Measurements from ENCODE around the gene GPANK1. TPM values are rescaled to one million over a fixed set of nuclear protein-coding genes. Genes with fewer than 3 reads are reported as not detected.

GPANK1 gene
- total and polyA plus RNA-seq, 9 of the 15 experiments (the other 6 are each of a cell fraction or from before 2014, with no cell fraction given) = 32.2 to 111 (median 46.3) TPM

DNA sequence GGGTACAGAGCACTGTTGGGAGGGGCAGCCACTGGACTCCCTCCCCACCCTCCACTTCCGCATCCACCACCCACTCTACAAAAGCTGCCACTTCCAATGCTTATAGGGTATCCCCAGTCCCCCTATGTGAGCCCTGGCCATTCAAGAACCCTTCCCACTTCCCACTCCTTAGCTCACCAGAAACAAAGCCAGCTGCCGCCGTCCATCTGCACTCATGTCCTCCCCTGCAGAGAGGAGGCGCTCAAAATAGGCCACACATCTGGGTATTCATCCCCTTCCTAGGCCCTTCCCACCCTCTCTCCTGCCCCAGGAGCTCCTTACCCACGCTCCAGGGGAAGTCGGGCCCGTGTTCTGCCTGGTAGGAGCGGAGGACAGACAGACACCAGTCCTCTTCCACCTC is 22.5 kb upstream of the GPANK1 start:
- Histone ChIP-seq H3K36me3 (ENCODE audit: control insufficient read depth, insufficient read depth, low read length) (peaks cover 69% of the 10 kb centered on the region), H3K4me3 (no peak overlapping the region), H3K4me1 (replicated peaks in 1 of 2; ENCODE audit: control insufficient read depth in 2 of 2, insufficient read depth in 2 of 2, low read length in 2 of 2) (peaks cover 62 to 69% of the 10 kb centered on the region in 2 experiments), H3K79me2 (ENCODE audit: control insufficient read depth, insufficient read depth, low read length) (no peaks in the 10 kb centered on the region; the same call in 2 of the 3 replicates), H3K27ac (ENCODE audit: extremely low read depth, low read depth, low read length) (no peak overlapping the region), H2AFZ (ENCODE audit: low read depth, low read length) (no peak overlapping the region), H3K27me3 (ENCODE audit: control insufficient read depth in 2 of 2, insufficient read depth in 2 of 2, low read length in 2 of 2) (no peaks in the 10 kb centered on the region), H3K9me3 (replicated peaks; ENCODE audit: control insufficient read depth, insufficient read depth, low read depth, low read length) (no peaks in the 10 kb centered on the region), H4K20me1 (replicated peaks; ENCODE audit: control insufficient read depth, insufficient read depth, low read length) (no peaks in the 10 kb centered on the region), H3K4me2 (ENCODE audit: insufficient read depth, low read length) (0 out of 2 replicates have a peak overlapping the region, but pooled peaks have one; percentile 33), H3K9me1 (ENCODE audit: control insufficient read depth, insufficient read depth, low read length) (no peaks in the 10 kb centered on the region), H3K9ac (ENCODE audit: insufficient read depth in 1 of 2, low read depth in 2 of 2, low read length in 2 of 2) (peak overlapping the region in 1 of 2 experiments; percentile 78; a peak in 2 of 4 replicates)
- POLR2A ChIA-PET = interaction anchor here (0.5 to 5.1 kb wide), 13 partner anchors 8 to 151 kb away, joined by 3 to 30 read pairs (median 5); partner anchors contain the start of genes ABHD16A, APOM, CSNK2B and DDAH2
- intact Hi-C loops (cut with micrococcal nuclease) (no loop called here), in situ Hi-C loops (cut with MboI) (loop anchor here (5.0 kb wide), 1 partner anchor 80 kb away; no protein-coding TSS in a partner anchor)
- 0 out of 3 replicates have a peak, but pooled peaks have one; percentile 2 for ATAC-seq
- TSS peak; percentile 36 for BruUV-seq (replicated peaks)
- CTCF ChIA-PET (ENCODE audit: low intra/inter-chr PET ratio) = no interaction called here
- no peak for DNase-seq (ENCODE audit: extremely low read depth in 1 of 4, low spot score in 3 of 4)
- WGBS (ENCODE audit: insufficient coverage, low coverage, missing lambda C conversion rate) = 67% methylated on average over 8 of the region's 8 CpGs
- FAIRE-seq = no peak
- TF ChIP-seq POLR2G (IDR thresholded peaks at IDR 0.05; ENCODE audit: low read depth, low read length) (0 out of 2 replicates have a peak, but pooled peaks have one; percentile 39), LARP7 (IDR thresholded peaks at IDR 0.05) (no peak), IRF2 (CRISPR knock-in tag; IDR thresholded peaks at IDR 0.05) (0 out of 2 replicates have a peak, but pooled peaks have one; percentile 13), RUNX1 (IDR thresholded peaks at IDR 0.05; ENCODE audit: low read depth) (peak; percentile 27), RB1 (IDR thresholded peaks at IDR 0.05; ENCODE audit: low read depth) (no peak), RBFOX2 (IDR thresholded peaks at IDR 0.05; ENCODE audit: low read depth, low read length) (peak; percentile 34; the same call in 1 of the 2 replicates), YY1 (IDR thresholded peaks at IDR 0.05; ENCODE audit: borderline replicate concordance in 1 of 3, control insufficient read depth in 1 of 3, extremely low read depth in 1 of 3, insufficient read depth in 3 of 3, insufficient read length in 1 of 3, insufficient replicate concordance in 2 of 3, low read depth in 1 of 3, low read length in 2 of 3) (peak in 1 of 3 experiments; percentile 25), STAG1 (CRISPR knock-in tag; IDR thresholded peaks at IDR 0.05; ENCODE audit: borderline replicate concordance) (0 out of 2 replicates have a peak, but pooled peaks have one; percentile 12)
- TF ChIP-seq, protein P1, sequence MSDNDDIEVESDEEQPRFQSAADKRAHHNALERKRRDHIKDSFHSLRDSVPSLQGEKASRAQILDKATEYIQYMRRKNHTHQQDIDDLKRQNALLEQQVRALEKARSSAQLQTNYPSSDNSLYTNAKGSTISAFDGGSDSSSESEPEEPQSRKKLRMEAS (CRISPR knock-in tag; IDR thresholded peaks at IDR 0.05) = 0 out of 2 replicates have a peak, but pooled peaks have one; percentile 17
- TF ChIP-seq, protein P2, sequence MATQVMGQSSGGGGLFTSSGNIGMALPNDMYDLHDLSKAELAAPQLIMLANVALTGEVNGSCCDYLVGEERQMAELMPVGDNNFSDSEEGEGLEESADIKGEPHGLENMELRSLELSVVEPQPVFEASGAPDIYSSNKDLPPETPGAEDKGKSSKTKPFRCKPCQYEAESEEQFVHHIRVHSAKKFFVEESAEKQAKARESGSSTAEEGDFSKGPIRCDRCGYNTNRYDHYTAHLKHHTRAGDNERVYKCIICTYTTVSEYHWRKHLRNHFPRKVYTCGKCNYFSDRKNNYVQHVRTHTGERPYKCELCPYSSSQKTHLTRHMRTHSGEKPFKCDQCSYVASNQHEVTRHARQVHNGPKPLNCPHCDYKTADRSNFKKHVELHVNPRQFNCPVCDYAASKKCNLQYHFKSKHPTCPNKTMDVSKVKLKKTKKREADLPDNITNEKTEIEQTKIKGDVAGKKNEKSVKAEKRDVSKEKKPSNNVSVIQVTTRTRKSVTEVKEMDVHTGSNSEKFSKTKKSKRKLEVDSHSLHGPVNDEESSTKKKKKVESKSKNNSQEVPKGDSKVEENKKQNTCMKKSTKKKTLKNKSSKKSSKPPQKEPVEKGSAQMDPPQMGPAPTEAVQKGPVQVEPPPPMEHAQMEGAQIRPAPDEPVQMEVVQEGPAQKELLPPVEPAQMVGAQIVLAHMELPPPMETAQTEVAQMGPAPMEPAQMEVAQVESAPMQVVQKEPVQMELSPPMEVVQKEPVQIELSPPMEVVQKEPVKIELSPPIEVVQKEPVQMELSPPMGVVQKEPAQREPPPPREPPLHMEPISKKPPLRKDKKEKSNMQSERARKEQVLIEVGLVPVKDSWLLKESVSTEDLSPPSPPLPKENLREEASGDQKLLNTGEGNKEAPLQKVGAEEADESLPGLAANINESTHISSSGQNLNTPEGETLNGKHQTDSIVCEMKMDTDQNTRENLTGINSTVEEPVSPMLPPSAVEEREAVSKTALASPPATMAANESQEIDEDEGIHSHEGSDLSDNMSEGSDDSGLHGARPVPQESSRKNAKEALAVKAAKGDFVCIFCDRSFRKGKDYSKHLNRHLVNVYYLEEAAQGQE (IDR thresholded peaks at IDR 0.05; ENCODE audit: borderline replicate concordance) = no peak
- TF ChIP-seq, protein P2 (CRISPR knock-in tag; IDR thresholded peaks at IDR 0.05; ENCODE audit: low read depth) = 0 out of 2 replicates have a peak, but pooled peaks have one; percentile 30
